DOHH2 (cell line): ENCODE data around the gene MLANA.

Experiments used
- H3F3A ChIP-seq: fragments of 200-600 bp; sonication (generic), shearing (Covaris generic); 2 replicates; pipeline ENCODE4 v1.6.0; 2016; ENCODE audit warnings: antibody characterized with exemption, mild to moderate bottlenecking; ENCODE audit not compliant: control insufficient read depth, insufficient read depth
- H3K27ac ChIP-seq: fragments of 200-600 bp; sonication (generic); 2 replicates; pipeline ENCODE4 v1.5.1; 2014; ENCODE audit warnings: low read depth, mild to moderate bottlenecking, low read length, moderate library complexity
- H3K27me3 ChIP-seq: fragments of 200-600 bp; sonication (generic); 2 replicates; pipeline ENCODE4 v1.6.1; 2014; ENCODE audit warnings: mild to moderate bottlenecking, low read length, mixed read lengths; ENCODE audit not compliant: control insufficient read depth
- H3K36me3 ChIP-seq: fragments of 200-600 bp; sonication (generic); 2 replicates; pipeline ENCODE4 v1.6.1; 2014; ENCODE audit warnings: mild to moderate bottlenecking, low read length, moderate library complexity, mixed read lengths; ENCODE audit not compliant: control insufficient read depth
- H3K4me1 ChIP-seq: fragments of 200-600 bp; sonication (generic); 2 replicates; pipeline ENCODE4 v1.6.1; 2014; ENCODE audit warnings: mild to moderate bottlenecking, low read length, mixed read lengths; ENCODE audit not compliant: control insufficient read depth
- H3K4me2 ChIP-seq: fragments of 200-600 bp; sonication (generic); 2 replicates; pipeline ENCODE4 v1.6.0; 2014; ENCODE audit warnings: mild to moderate bottlenecking, low read length, moderate library complexity
- H3K4me3 ChIP-seq: fragments of 200-600 bp; sonication (generic); 2 replicates; pipeline ENCODE4 v1.5.1; 2014; ENCODE audit warnings: mild to moderate bottlenecking, low read length, mixed read lengths
- H3K79me2 ChIP-seq: fragments of 200-600 bp; sonication (generic); 2 replicates; pipeline ENCODE4 v1.6.1; 2014; ENCODE audit warnings: mild to moderate bottlenecking, low read length, mixed read lengths; ENCODE audit not compliant: control insufficient read depth
- H3K9me2 ChIP-seq: fragments of 200-600 bp; sonication (generic); replicated peaks from 2 replicates; pipeline ENCODE4 v1.6.1; 2014; ENCODE audit warnings: mild to moderate bottlenecking, low read length, mixed read lengths; ENCODE audit not compliant: control insufficient read depth
- H3K9me3 ChIP-seq: fragments of 200-600 bp; sonication (generic); 2 replicates; pipeline ENCODE4 v1.6.1; 2014; ENCODE audit warnings: antibody characterized with exemption, low read length, mixed read lengths; ENCODE audit not compliant: control insufficient read depth, insufficient read depth
- H4K20me1 ChIP-seq: fragments of 200-600 bp; sonication (generic); 2 replicates; pipeline ENCODE4 v1.6.0; 2014; ENCODE audit warnings: low read depth, mild to moderate bottlenecking, antibody characterized with exemption, low read length, moderate library complexity; ENCODE audit not compliant: control insufficient read depth, insufficient read depth
- CTCF ChIP-seq: fragments of 200-600 bp; sonication (generic); IDR thresholded peaks from one replicate; pipeline ENCODE4 v1.5.1; 2014; ENCODE audit warnings: antibody characterized with exemption, mild to moderate bottlenecking, low read depth, low read length; ENCODE audit not compliant: poor library complexity, severe bottlenecking
- EZH2phosphoT487 ChIP-seq: fragments of 200-600 bp; sonication (generic); IDR thresholded peaks from 2 replicates; pipeline ENCODE4 v1.6.1; 2017; ENCODE audit warnings: borderline replicate concordance, mild to moderate bottlenecking, antibody characterized with exemption, low read length, moderate library complexity, mixed read lengths

Gene MLANA

GRCh38 chr9:5917888-5918287, 27.2 kb downstream of the MLANA start:
- no peaks in the 10 kb centered on the region for H3K79me2 ChIP-seq
- no peaks in the 10 kb centered on the region for H4K20me1 ChIP-seq
- peaks cover 24% of the 10 kb centered on the region for H3K36me3 ChIP-seq
- no peaks in the 10 kb centered on the region for H3K9me2 ChIP-seq
- H3K4me2 ChIP-seq, result no peak overlapping the region
- no peak overlapping the region for H3K27ac ChIP-seq
- TF ChIP-seq EZH2phosphoT487, result no peak
- TF ChIP-seq CTCF, result no peak
- no peaks in the 10 kb centered on the region for H3K4me1 ChIP-seq
- no peak overlapping the region for H3K4me3 ChIP-seq
- no peaks in the 10 kb centered on the region for H3K27me3 ChIP-seq
- no peaks in the 10 kb centered on the region for H3F3A ChIP-seq
- no peaks in the 10 kb centered on the region for H3K9me3 ChIP-seq

DNA sequence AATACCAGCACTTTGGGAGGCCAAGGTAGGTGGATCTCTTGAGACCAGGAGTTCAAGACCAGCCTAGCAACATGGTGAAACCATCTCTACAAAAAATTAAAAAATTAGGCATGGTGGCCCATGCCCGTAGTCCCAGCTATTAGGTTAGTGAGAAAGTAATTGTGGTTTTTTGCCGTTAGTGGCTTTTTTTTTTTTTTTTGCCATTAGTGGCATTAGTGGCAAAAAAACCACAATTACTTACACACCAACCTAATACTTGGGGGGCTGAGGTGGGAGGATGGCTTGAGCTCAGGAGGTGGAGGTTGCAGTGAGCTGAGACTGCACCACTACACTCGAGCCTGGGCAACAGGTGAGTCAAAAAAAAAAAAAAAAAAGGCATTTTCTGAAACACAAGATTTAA, 27.8 kb downstream of the MLANA start:
- H3K27me3 ChIP-seq, result no peaks in the 10 kb centered on the region
- H3K27ac ChIP-seq, result no peak overlapping the region
- no peaks in the 10 kb centered on the region for H4K20me1 ChIP-seq
- H3K9me2 ChIP-seq, result no peaks in the 10 kb centered on the region
- peaks cover 29% of the 10 kb centered on the region for H3K36me3 ChIP-seq
- no peaks in the 10 kb centered on the region for H3K9me3 ChIP-seq
- no peak overlapping the region for H3K4me2 ChIP-seq
- no peaks in the 10 kb centered on the region for H3K79me2 ChIP-seq
- H3K4me1 ChIP-seq, result no peaks in the 10 kb centered on the region
- H3K4me3 ChIP-seq, result no peak overlapping the region
- TF ChIP-seq EZH2phosphoT487, result no peak
- H3F3A ChIP-seq, result no peaks in the 10 kb centered on the region

DNA sequence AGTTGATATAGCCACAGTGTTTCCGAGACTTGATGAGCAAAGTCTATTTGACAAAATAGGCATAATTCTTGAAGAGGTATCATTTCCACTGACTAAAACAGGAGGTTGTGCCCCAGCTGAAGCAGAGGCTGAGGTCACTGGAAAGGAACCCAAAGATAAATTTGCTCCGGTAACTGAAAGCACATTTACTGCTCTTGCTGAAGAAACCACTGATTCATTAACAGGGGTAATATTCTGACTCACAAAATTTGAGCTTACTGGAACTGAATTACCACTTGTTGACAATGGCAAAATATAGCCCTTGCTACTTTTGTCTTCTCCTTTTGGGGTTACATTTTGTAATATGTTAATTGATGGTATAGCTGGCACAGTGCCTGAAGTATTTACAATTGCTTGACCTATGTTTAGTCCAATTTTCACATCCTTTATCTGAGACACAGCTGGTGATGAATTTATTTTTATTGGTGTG, 30.2 kb downstream of the MLANA start:
- Histone ChIP-seq H3K4me2 (no peak overlapping the region), H3K9me3 (no peaks in the 10 kb centered on the region), H4K20me1 (no peaks in the 10 kb centered on the region), H3K4me1 (no peaks in the 10 kb centered on the region), H3K36me3 (peaks cover 40% of the 10 kb centered on the region), H3F3A (no peaks in the 10 kb centered on the region), H3K27me3 (no peaks in the 10 kb centered on the region), H3K79me2 (no peaks in the 10 kb centered on the region), H3K4me3 (no peak overlapping the region), H3K27ac (no peak overlapping the region), H3K9me2 (no peaks in the 10 kb centered on the region)
- TF ChIP-seq CTCF (no peak), EZH2phosphoT487 (no peak)

DNA sequence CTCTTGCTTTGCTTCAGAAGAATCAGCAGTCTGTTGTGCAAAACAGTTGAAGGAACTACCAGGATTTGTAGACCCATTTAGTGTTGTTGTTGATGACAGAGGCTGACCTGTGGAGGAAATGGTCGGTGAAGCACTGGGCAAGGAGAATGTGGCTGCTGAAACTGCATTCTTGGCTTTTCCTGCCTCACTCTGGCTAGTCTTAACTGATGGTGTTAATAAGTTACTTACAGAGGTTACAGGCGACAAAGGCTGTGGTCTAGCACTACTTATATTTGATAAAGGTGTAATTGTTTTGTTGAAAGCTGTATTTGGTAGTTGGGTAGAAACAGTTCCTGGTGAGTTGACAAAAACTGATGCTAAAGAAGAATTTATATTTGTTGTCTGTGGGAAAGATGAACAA, 31.5 kb downstream of the MLANA start:
- H3K36me3 ChIP-seq, result peaks cover 40% of the 10 kb centered on the region
- no peak overlapping the region for H3K4me3 ChIP-seq
- no peaks in the 10 kb centered on the region for H3K9me3 ChIP-seq
- no peaks in the 10 kb centered on the region for H3F3A ChIP-seq
- H3K27ac ChIP-seq, result no peak overlapping the region
- H3K79me2 ChIP-seq, result no peaks in the 10 kb centered on the region
- H3K27me3 ChIP-seq, result no peaks in the 10 kb centered on the region
- H3K9me2 ChIP-seq, result no peaks in the 10 kb centered on the region
- TF ChIP-seq CTCF, result no peak
- TF ChIP-seq EZH2phosphoT487, result no peak
- no peaks in the 10 kb centered on the region for H3K4me1 ChIP-seq
- H4K20me1 ChIP-seq, result no peaks in the 10 kb centered on the region
- H3K4me2 ChIP-seq, result no peak overlapping the region
